Measurements from ENCODE around the gene VPS36.
"Not testable (repeated sequence)": the region's sequence is repeated elsewhere in the genome, so short reads cannot be mapped to it uniquely, and the experiment has no call there.

The VPS36 gene

GRCh38 chr13:52450012-52450792 lies at the start of gene VPS36:
Gene VPS36, minus strand, starts transcription at chr13:52450634. Its CDS starts 40 bp downstream, at chr13:52450594.
- peak; percentile 88 for DNase-seq (ENCODE audit: low read depth)

- DNase-seq (ENCODE audit: low read depth): not testable (repeated sequence)
These were observed 47.5 kb upstream of the VPS36 start for GRCh38 chr13:52497979-52498378.

- DNase-seq (ENCODE audit: low read depth): not testable (repeated sequence)
These were observed 43.8 kb upstream of the VPS36 start for GRCh38 chr13:52494241-52494640.

- DNase-seq (ENCODE audit: low read depth): not testable (repeated sequence)
These were observed 40.6 kb upstream of the VPS36 start for GRCh38 chr13:52491015-52491414.

- not testable (repeated sequence) for DNase-seq (ENCODE audit: low read depth)
These were observed 38.3 kb upstream of the VPS36 start for GRCh38 chr13:52488763-52489162.

- not testable (repeated sequence) for DNase-seq (ENCODE audit: low read depth)
These were observed 36.6 kb upstream of the VPS36 start for GRCh38 chr13:52487078-52487477.

- DNase-seq (ENCODE audit: low read depth): not testable (repeated sequence)
These were observed 30.4 kb upstream of the VPS36 start for GRCh38 chr13:52480677-52481428.

GRCh38 chr13:52468487-52468886 lies 18.1 kb upstream of the VPS36 start:
- not testable (repeated sequence) for DNase-seq (ENCODE audit: low read depth)

GRCh38 chr13:52463526-52463925 lies 13.1 kb upstream of the VPS36 start:
- DNase-seq (ENCODE audit: low read depth): no peak

GRCh38 chr13:52461265-52461664 lies 10.8 kb upstream of the VPS36 start:
- DNase-seq (ENCODE audit: low read depth): no peak

- DNase-seq (ENCODE audit: low read depth): peak; percentile 38
These were observed 9.2 kb upstream of the VPS36 start for GRCh38 chr13:52459668-52460067.

GRCh38 chr13:52455677-52456041 lies 5.2 kb upstream of the VPS36 start:
- DNase-seq (ENCODE audit: low read depth): peak; percentile 30

GRCh38 chr13:52454820-52455676 lies 4.6 kb upstream of the VPS36 start, which contains the start of gene CKAP2:
Gene CKAP2, plus strand, starts transcription at chr13:52455478. Its CDS starts 79 bp downstream, at chr13:52455557.
- peak; percentile 85 for DNase-seq (ENCODE audit: low read depth)

- no peak for DNase-seq (ENCODE audit: low read depth)
These were observed 4.0 kb upstream of the VPS36 start for GRCh38 chr13:52454459-52454819.

GRCh38 chr13:52452470-52452869 lies 2.0 kb upstream of the VPS36 start:
- no peak for DNase-seq (ENCODE audit: low read depth)

- DNase-seq (ENCODE audit: low read depth): no peak
These were observed 836 bp upstream of the VPS36 start for GRCh38 chr13:52451135-52451804.

GRCh38 chr13:52450793-52451116 lies 321 bp upstream of the VPS36 start:
- DNase-seq (ENCODE audit: low read depth): no peak

GRCh38 chr13:52449331-52450011 lies 963 bp downstream of the VPS36 start:
- no peak for DNase-seq (ENCODE audit: low read depth)

- DNase-seq (ENCODE audit: low read depth): no peak
These were observed 2.5 kb downstream of the VPS36 start for GRCh38 chr13:52447815-52448552.

- no peak for DNase-seq (ENCODE audit: low read depth)
These were observed 3.1 kb downstream of the VPS36 start for GRCh38 chr13:52447354-52447753.

GRCh38 chr13:52446265-52446664 lies 4.2 kb downstream of the VPS36 start:
- DNase-seq (ENCODE audit: low read depth): no peak

Measured in GM04504 (cell line).